Ishikawa (cell line): ENCODE results near the gene EXOSC9.

Experiments used
- EP300 ChIP-seq: IDR thresholded peaks from 2 replicates; pipeline ENCODE4 v1.6.1; 2012; ENCODE audit warnings: borderline replicate concordance
- FOXM1 ChIP-seq: IDR thresholded peaks from 2 replicates; pipeline ENCODE4 v1.6.1; 2012; ENCODE audit warnings: low read depth, borderline replicate concordance
- MAX ChIP-seq: IDR thresholded peaks from 2 replicates; pipeline ENCODE4 v1.6.1; 2012
- RAD21 ChIP-seq: IDR thresholded peaks from 2 replicates; pipeline ENCODE4 v1.6.1; 2012; ENCODE audit warnings: low read depth
- TCF12 ChIP-seq: IDR thresholded peaks from 2 replicates; pipeline ENCODE4 v1.6.1; 2012; ENCODE audit warnings: low read depth
- TEAD4 ChIP-seq: IDR thresholded peaks from 2 replicates; pipeline ENCODE4 v1.6.1; 2012
- USF1 ChIP-seq: IDR thresholded peaks from 2 replicates; pipeline ENCODE4 v1.6.1; 2012
- YY1 ChIP-seq: IDR thresholded peaks from 2 replicates; pipeline ENCODE4 v1.6.1; 2012; ENCODE audit warnings: low read depth

- TF ChIP-seq TCF12 (no peak), MAX (no peak), EP300 (no peak), FOXM1 (no peak), YY1 (no peak), TEAD4 (no peak), USF1 (no peak), RAD21 (no peak)
Observed at GRCh38 chr4:121758925-121759568, 42.1 kb upstream of the EXOSC9 start.
